ENCODE data around the gene SCFD1. TPM values are rescaled to one million over a fixed set of nuclear protein-coding genes. Genes with fewer than 3 reads are reported as not detected.

SCFD1 gene
- total RNA-seq, 4 donors from 2014 or later: 43.4 to 128 (median 84.3) TPM

GRCh38 chr14:30763891-30764290 is 141.8 kb downstream of the SCFD1 start:
- H3K27ac ChIP-seq: no peak overlapping the region
- H3K36me3 ChIP-seq: no peaks in the 10 kb centered on the region
- intact Hi-C loops (cut with DNase I; ENCODE audit: low total_unique reads): no loop called here
- no peak for TF ChIP-seq CTCF (IDR thresholded peaks at IDR 0.05)
- TF ChIP-seq EP300 (IDR thresholded peaks at IDR 0.05; ENCODE audit: low read depth): no peak
- no peak for TF ChIP-seq POLR2A (IDR thresholded peaks at IDR 0.05)
- no peak for TF ChIP-seq POLR2AphosphoS5 (IDR thresholded peaks at IDR 0.05)
- peaks cover 0 to 9% (median 2%) of the 10 kb centered on the region in 4 donors for H3K4me1 ChIP-seq
- WGBS, 2 donors (ENCODE audit: low coverage in 1 of 2): 55 to 62% methylated on average over 1 of the region's 1 CpG
- no peak for DNase-seq
- peaks cover 20% of the 10 kb centered on the region in 2 donors for H3K9me3 ChIP-seq
- H3K27me3 ChIP-seq: no peaks in the 10 kb centered on the region
- no peak overlapping the region for H3K4me3 ChIP-seq
- in situ Hi-C loops (cut with MboI; ENCODE audit: low pct_ligation_motif_present in 1 of 4, low pct_unique_long_range_greater_than_20kb in 1 of 4, low sequenced_read_pairs in 3 of 4): no loop called here

GRCh38 chr14:30767624-30768023 is 145.5 kb downstream of the SCFD1 start:
- H3K27ac ChIP-seq: no peak overlapping the region
- peaks cover 4% of the 10 kb centered on the region for H3K27me3 ChIP-seq
- WGBS, 2 donors (ENCODE audit: low coverage in 1 of 2): 98% methylated on average over 4 of the region's 4 CpGs; no CpG with 5 or more reads in 1 of the 2 donors
- no peak for TF ChIP-seq CTCF (IDR thresholded peaks at IDR 0.05)
- TF ChIP-seq EP300 (IDR thresholded peaks at IDR 0.05; ENCODE audit: low read depth): no peak
- TF ChIP-seq POLR2A (IDR thresholded peaks at IDR 0.05): no peak
- no peak for TF ChIP-seq POLR2AphosphoS5 (IDR thresholded peaks at IDR 0.05)
- H3K4me3 ChIP-seq: no peak overlapping the region
- H3K9me3 ChIP-seq: peaks cover 15 to 18% of the 10 kb centered on the region in 2 donors
- intact Hi-C loops (cut with DNase I; ENCODE audit: low total_unique reads): no loop called here
- DNase-seq: no peak
- H3K4me1 ChIP-seq: no peaks in the 10 kb centered on the region
- no peaks in the 10 kb centered on the region for H3K36me3 ChIP-seq
- in situ Hi-C loops (cut with MboI; ENCODE audit: low pct_ligation_motif_present in 1 of 4, low pct_unique_long_range_greater_than_20kb in 1 of 4, low sequenced_read_pairs in 3 of 4): no loop called here

GRCh38 chr14:30768791-30769190 is 146.7 kb downstream of the SCFD1 start:
- H3K27ac ChIP-seq: no peak overlapping the region
- no peak for TF ChIP-seq EP300 (IDR thresholded peaks at IDR 0.05; ENCODE audit: low read depth)
- no peak for TF ChIP-seq POLR2A (IDR thresholded peaks at IDR 0.05)
- TF ChIP-seq CTCF (IDR thresholded peaks at IDR 0.05): no peak
- TF ChIP-seq POLR2AphosphoS5 (IDR thresholded peaks at IDR 0.05): no peak
- intact Hi-C loops (cut with DNase I; ENCODE audit: low total_unique reads) (no loop called here), in situ Hi-C loops (cut with MboI; ENCODE audit: low pct_ligation_motif_present in 1 of 4, low pct_unique_long_range_greater_than_20kb in 1 of 4, low sequenced_read_pairs in 3 of 4) (no loop called here)
- DNase-seq: no peak
- peaks cover 4% of the 10 kb centered on the region for H3K27me3 ChIP-seq
- H3K36me3 ChIP-seq: no peaks in the 10 kb centered on the region
- peaks cover 5 to 6% of the 10 kb centered on the region in 2 donors for H3K9me3 ChIP-seq
- no peaks in the 10 kb centered on the region for H3K4me1 ChIP-seq
- 53 to 69% methylated on average over 1 of the region's 1 CpG for whole genome bisulfite sequencing, 2 donors (ENCODE audit: low coverage in 1 of 2)
- H3K4me3 ChIP-seq: no peak overlapping the region

- WGBS, 2 donors (ENCODE audit: low coverage in 1 of 2): 55 to 63% methylated on average over 4 to 6 of the region's 6 CpGs
- Histone ChIP-seq H3K27me3 (peaks cover 4% of the 10 kb centered on the region), H3K4me3 (no peak overlapping the region), H3K4me1 (no peaks in the 10 kb centered on the region), H3K9me3 (no peaks in the 10 kb centered on the region), H3K27ac (no peak overlapping the region), H3K36me3 (no peaks in the 10 kb centered on the region)
- in situ Hi-C loops (cut with MboI; ENCODE audit: low pct_ligation_motif_present in 1 of 4, low pct_unique_long_range_greater_than_20kb in 1 of 4, low sequenced_read_pairs in 3 of 4) (no loop called here), intact Hi-C loops (cut with DNase I; ENCODE audit: low total_unique reads) (no loop called here)
- DNase-seq: no peak
- no peak for TF ChIP-seq CTCF (IDR thresholded peaks at IDR 0.05)
- no peak for TF ChIP-seq POLR2A (IDR thresholded peaks at IDR 0.05)
- no peak for TF ChIP-seq POLR2AphosphoS5 (IDR thresholded peaks at IDR 0.05)
- TF ChIP-seq EP300 (IDR thresholded peaks at IDR 0.05; ENCODE audit: low read depth): no peak
Measured at GRCh38 chr14:30770376-30770775, 148.3 kb downstream of the SCFD1 start.

Data from transverse colon (tissue), 4 donors.